ENCODE data around the gene MYO5A.
"Not testable (repeated sequence)": the region's sequence is repeated elsewhere in the genome, so short reads cannot be mapped to it uniquely, and the experiment has no call there.

The MYO5A gene

GRCh38 chr15:52294881-52295420 is 233.7 kb downstream of the MYO5A start:
- Histone ChIP-seq H3K9me3 (ENCODE audit: low read length) (no peaks in the 10 kb centered on the region), H3K4me1 (ENCODE audit: insufficient read depth, low read length) (peaks cover 2% of the 10 kb centered on the region), H3K27me3 (ENCODE audit: insufficient read depth, low read length) (no peaks in the 10 kb centered on the region), H3K4me3 (ENCODE audit: low read length) (peak overlapping the region; percentile 45), H2AFZ (ENCODE audit: low read depth, low read length) (peak overlapping the region; percentile 95), H3K36me3 (ENCODE audit: insufficient read depth, low read length) (no peaks in the 10 kb centered on the region)

DNA sequence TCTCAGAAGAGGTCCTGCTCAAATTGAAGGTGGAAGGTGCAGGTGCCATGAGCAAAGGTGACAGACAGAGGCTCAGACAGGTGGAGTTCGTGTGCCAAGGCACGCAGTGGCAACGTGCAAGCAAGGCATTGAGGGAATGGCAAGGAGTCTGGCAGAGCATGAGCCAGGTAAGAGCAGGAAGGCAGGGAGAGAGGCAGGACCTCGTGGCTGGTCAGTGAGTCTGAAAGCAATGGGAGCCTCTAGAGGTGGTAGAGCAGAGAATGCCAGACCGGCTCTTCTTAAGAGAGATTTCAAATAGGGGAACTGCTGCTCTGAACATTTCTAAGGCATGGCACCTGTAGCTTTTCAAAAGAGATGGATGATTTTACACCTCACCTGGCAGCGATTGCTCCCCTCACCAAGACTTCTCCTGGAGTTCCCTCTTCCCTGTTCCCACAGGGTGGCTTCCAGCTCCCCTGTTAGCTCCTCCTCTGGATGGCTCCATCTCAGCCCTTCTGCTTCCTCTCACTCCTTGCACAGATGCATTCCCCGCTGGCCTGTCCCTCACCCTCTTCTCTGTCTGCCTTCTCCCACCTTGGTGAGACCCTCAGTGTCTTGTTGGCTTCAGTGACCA is 235.8 kb downstream of the MYO5A start:
- Histone ChIP-seq H3K4me3 (ENCODE audit: low read length) (no peak overlapping the region), H2AFZ (ENCODE audit: low read depth, low read length) (no peak overlapping the region), H3K9me3 (ENCODE audit: low read length) (no peaks in the 10 kb centered on the region), H3K4me1 (ENCODE audit: insufficient read depth, low read length) (peaks cover 11% of the 10 kb centered on the region), H3K27me3 (ENCODE audit: insufficient read depth, low read length) (no peaks in the 10 kb centered on the region), H3K36me3 (ENCODE audit: insufficient read depth, low read length) (no peaks in the 10 kb centered on the region)

- H3K36me3 ChIP-seq (ENCODE audit: insufficient read depth, low read length) = no peaks in the 10 kb centered on the region
- no peaks in the 10 kb centered on the region for H3K27me3 ChIP-seq (ENCODE audit: insufficient read depth, low read length)
- H3K9me3 ChIP-seq (ENCODE audit: low read length) = peaks cover 2% of the 10 kb centered on the region
- H3K4me3 ChIP-seq (ENCODE audit: low read length) = no peak overlapping the region
- no peak overlapping the region for H2AFZ ChIP-seq (ENCODE audit: low read depth, low read length)
- H3K4me1 ChIP-seq (ENCODE audit: insufficient read depth, low read length) = peaks cover 11% of the 10 kb centered on the region
Measured at GRCh38 chr15:52291204-52291603, 237.5 kb downstream of the MYO5A start.

GRCh38 chr15:52290800-52291199 is 237.9 kb downstream of the MYO5A start:
- no peaks in the 10 kb centered on the region for H3K27me3 ChIP-seq (ENCODE audit: insufficient read depth, low read length)
- H3K36me3 ChIP-seq (ENCODE audit: insufficient read depth, low read length) = no peaks in the 10 kb centered on the region
- H3K9me3 ChIP-seq (ENCODE audit: low read length) = peaks cover 2% of the 10 kb centered on the region
- H3K4me3 ChIP-seq (ENCODE audit: low read length) = no peak overlapping the region
- peaks cover 11% of the 10 kb centered on the region for H3K4me1 ChIP-seq (ENCODE audit: insufficient read depth, low read length)
- no peak overlapping the region for H2AFZ ChIP-seq (ENCODE audit: low read depth, low read length)

- Histone ChIP-seq H3K9me3 (ENCODE audit: low read length) (peaks cover 2% of the 10 kb centered on the region), H3K4me3 (ENCODE audit: low read length) (no peak overlapping the region), H3K27me3 (ENCODE audit: insufficient read depth, low read length) (no peaks in the 10 kb centered on the region), H3K4me1 (ENCODE audit: insufficient read depth, low read length) (peaks cover 11% of the 10 kb centered on the region), H3K36me3 (ENCODE audit: insufficient read depth, low read length) (no peaks in the 10 kb centered on the region), H2AFZ (ENCODE audit: low read depth, low read length) (no peak overlapping the region)
Measured at GRCh38 chr15:52290329-52290728, 238.4 kb downstream of the MYO5A start.

DNA sequence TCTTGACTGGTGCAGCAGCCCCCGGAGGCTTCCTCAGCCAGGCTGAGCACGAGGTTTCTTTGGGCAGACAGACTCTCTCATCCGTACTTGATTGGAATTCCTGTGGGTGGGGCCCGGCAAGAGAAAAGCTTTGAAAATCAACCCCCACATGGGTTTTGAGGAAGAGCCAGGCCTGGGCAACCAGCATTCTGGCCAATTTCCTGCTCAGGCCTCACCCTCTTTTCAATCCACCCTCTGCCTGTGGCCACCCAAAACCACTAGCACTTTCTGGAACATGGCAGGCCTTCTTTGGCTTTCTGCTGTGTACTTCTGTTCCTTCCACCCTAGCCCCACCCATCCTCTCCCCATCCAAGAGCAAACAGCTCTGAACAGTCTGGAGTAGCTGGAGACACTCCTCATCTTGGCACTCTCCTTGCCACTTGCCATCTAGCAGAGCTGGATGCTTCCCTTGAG is 239.0 kb downstream of the MYO5A start:
- Histone ChIP-seq H3K9me3 (ENCODE audit: low read length) (peaks cover 2% of the 10 kb centered on the region), H3K4me3 (ENCODE audit: low read length) (no peak overlapping the region), H3K4me1 (ENCODE audit: insufficient read depth, low read length) (peaks cover 11% of the 10 kb centered on the region), H2AFZ (ENCODE audit: low read depth, low read length) (no peak overlapping the region), H3K27me3 (ENCODE audit: insufficient read depth, low read length) (no peaks in the 10 kb centered on the region), H3K36me3 (ENCODE audit: insufficient read depth, low read length) (no peaks in the 10 kb centered on the region)

GRCh38 chr15:52288986-52289385 is 239.7 kb downstream of the MYO5A start:
- Histone ChIP-seq H3K9me3 (ENCODE audit: low read length) (peaks cover 2% of the 10 kb centered on the region), H3K4me1 (ENCODE audit: insufficient read depth, low read length) (peaks cover 11% of the 10 kb centered on the region), H3K36me3 (ENCODE audit: insufficient read depth, low read length) (no peaks in the 10 kb centered on the region), H3K4me3 (ENCODE audit: low read length) (no peak overlapping the region), H3K27me3 (ENCODE audit: insufficient read depth, low read length) (no peaks in the 10 kb centered on the region), H2AFZ (ENCODE audit: low read depth, low read length) (no peak overlapping the region)

DNA sequence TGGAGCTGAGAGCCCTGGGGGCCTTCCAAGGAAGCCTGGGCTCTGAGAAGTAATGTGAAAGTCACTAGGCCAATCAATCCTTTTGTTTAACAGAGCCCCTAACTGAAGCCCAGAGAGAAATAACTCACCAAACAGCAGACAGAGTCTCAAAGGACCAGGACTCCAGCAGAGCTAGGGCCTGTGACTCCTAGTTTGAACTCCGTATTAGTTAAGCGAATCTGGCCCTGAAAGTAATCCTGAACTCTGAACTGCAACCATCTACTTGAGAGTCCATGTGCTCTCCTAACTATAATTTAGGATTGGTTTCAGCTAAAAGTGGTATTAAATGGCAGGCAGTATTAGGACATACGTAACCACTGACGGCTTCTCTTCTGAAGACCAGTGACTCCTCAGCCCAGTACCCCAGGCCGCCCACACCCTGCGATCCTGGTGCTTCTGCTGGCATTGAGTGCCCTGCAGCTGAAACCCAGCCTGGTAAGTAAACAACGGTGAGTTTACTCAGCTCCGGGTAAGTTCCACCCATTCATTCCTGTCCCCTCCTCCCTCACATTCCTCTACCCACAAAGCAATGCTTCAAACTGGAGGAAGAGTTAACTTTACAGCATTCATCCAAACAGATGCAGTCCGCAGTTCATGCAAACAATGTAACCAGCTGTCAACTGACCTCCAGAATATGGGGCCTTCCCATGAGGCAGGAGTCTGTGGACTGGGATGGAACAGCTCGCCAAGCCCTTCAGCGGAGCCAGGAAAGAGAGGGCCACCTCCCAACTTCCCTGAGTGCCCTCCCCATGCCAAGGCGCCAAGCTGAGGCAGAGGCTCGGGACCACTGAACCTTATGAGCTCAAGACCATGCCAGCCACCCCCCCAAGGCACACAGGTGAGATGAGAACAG is 240.4 kb downstream of the MYO5A start:
- no peaks in the 10 kb centered on the region for H3K27me3 ChIP-seq (ENCODE audit: insufficient read depth, low read length)
- no peak overlapping the region for H3K4me3 ChIP-seq (ENCODE audit: low read length)
- H2AFZ ChIP-seq (ENCODE audit: low read depth, low read length) = no peak overlapping the region
- H3K9me3 ChIP-seq (ENCODE audit: low read length) = peaks cover 2% of the 10 kb centered on the region
- peaks cover 11% of the 10 kb centered on the region for H3K4me1 ChIP-seq (ENCODE audit: insufficient read depth, low read length)
- no peaks in the 10 kb centered on the region for H3K36me3 ChIP-seq (ENCODE audit: insufficient read depth, low read length)

GRCh38 chr15:52287114-52287513 is 241.6 kb downstream of the MYO5A start:
- no peak overlapping the region for H3K4me3 ChIP-seq (ENCODE audit: low read length)
- peaks cover 11% of the 10 kb centered on the region for H3K4me1 ChIP-seq (ENCODE audit: insufficient read depth, low read length)
- no peaks in the 10 kb centered on the region for H3K27me3 ChIP-seq (ENCODE audit: insufficient read depth, low read length)
- H2AFZ ChIP-seq (ENCODE audit: low read depth, low read length) = no peak overlapping the region
- peaks cover 2% of the 10 kb centered on the region for H3K9me3 ChIP-seq (ENCODE audit: low read length)
- no peaks in the 10 kb centered on the region for H3K36me3 ChIP-seq (ENCODE audit: insufficient read depth, low read length)

- H3K4me3 ChIP-seq (ENCODE audit: low read length); H3K27me3 ChIP-seq (ENCODE audit: insufficient read depth, low read length); H2AFZ ChIP-seq (ENCODE audit: low read depth, low read length); H3K36me3 ChIP-seq (ENCODE audit: insufficient read depth, low read length); H3K9me3 ChIP-seq (ENCODE audit: low read length): not testable (repeated sequence)
- peaks cover 11% of the 10 kb centered on the region for H3K4me1 ChIP-seq (ENCODE audit: insufficient read depth, low read length)
Measured at GRCh38 chr15:52285941-52286340, 242.7 kb downstream of the MYO5A start.

- peaks cover 1% of the 10 kb centered on the region for H3K4me1 ChIP-seq (ENCODE audit: insufficient read depth, low read length)
Measured at GRCh38 chr15:52284164-52284563, 244.5 kb downstream of the MYO5A start.

GRCh38 chr15:52283281-52283680 is 245.4 kb downstream of the MYO5A start:
- Histone ChIP-seq H3K4me3 (ENCODE audit: low read length) (no peak overlapping the region), H3K27me3 (ENCODE audit: insufficient read depth, low read length) (no peaks in the 10 kb centered on the region), H3K36me3 (ENCODE audit: insufficient read depth, low read length) (peaks cover 2% of the 10 kb centered on the region), H3K9me3 (ENCODE audit: low read length) (peaks cover 2% of the 10 kb centered on the region), H2AFZ (ENCODE audit: low read depth, low read length) (no peak overlapping the region), H3K4me1 (ENCODE audit: insufficient read depth, low read length) (no peaks in the 10 kb centered on the region)

More at GRCh38 chr15:52284164-52284563, 244.5 kb downstream of the MYO5A start:
- no peaks in the 10 kb centered on the region for H3K36me3 ChIP-seq (ENCODE audit: insufficient read depth, low read length)
- peaks cover 2% of the 10 kb centered on the region for H3K9me3 ChIP-seq (ENCODE audit: low read length)
- H2AFZ ChIP-seq (ENCODE audit: low read depth, low read length) = no peak overlapping the region
- no peak overlapping the region for H3K4me3 ChIP-seq (ENCODE audit: low read length)
- H3K27me3 ChIP-seq (ENCODE audit: insufficient read depth, low read length) = no peaks in the 10 kb centered on the region

DNA sequence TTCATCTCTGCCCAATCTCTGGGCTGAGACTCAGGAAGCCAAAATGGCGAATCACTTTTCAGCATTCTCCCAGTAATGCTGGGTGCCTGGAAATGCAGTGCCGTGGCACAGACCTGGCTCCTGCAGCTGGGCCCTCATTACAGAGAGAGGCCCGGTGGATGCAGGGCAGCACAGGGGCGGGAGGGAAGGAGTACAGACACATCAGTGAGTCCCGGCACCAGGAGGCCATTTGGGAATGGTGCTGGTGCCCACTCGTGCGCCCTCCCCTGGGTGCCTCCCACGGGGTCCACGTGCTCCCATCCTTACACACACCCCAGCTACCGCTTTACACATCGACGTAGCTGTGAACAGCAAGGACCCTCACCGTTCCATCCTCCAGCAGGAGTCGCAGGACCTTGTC is 246.3 kb downstream of the MYO5A start:
- Histone ChIP-seq H3K27me3 (ENCODE audit: insufficient read depth, low read length) (no peaks in the 10 kb centered on the region), H3K36me3 (ENCODE audit: insufficient read depth, low read length) (peaks cover 2% of the 10 kb centered on the region), H3K4me3 (ENCODE audit: low read length) (no peak overlapping the region), H3K9me3 (ENCODE audit: low read length) (peaks cover 2% of the 10 kb centered on the region), H3K4me1 (ENCODE audit: insufficient read depth, low read length) (no peaks in the 10 kb centered on the region), H2AFZ (ENCODE audit: low read depth, low read length) (no peak overlapping the region)

Measured in neuron (in vitro differentiated cells).